IMR-90 (cell line): Measurements from ENCODE around the gene PGS1.

Experiments
- CEBPB ChIP-seq: IDR thresholded peaks from 2 replicates; pipeline ENCODE4 v1.6.1; 2012; ENCODE audit warnings: low read depth, low read length, improper control_type of control experiment
- FOS ChIP-seq: fragments of 150-350 bp; IDR thresholded peaks from 2 replicates; pipeline ENCODE4 v1.6.1; 2016; ENCODE audit warnings: low read depth, low read length
- MAZ ChIP-seq: IDR thresholded peaks from 2 replicates; pipeline ENCODE4 v1.6.1; 2012; ENCODE audit warnings: low read depth, mild to moderate bottlenecking, low read length, improper control_type of control experiment, moderate library complexity, borderline replicate concordance
- NFE2L2 ChIP-seq: fragments of 150-350 bp; IDR thresholded peaks from 2 replicates; pipeline ENCODE4 v1.6.1; 2016; ENCODE audit warnings: low read depth, mild to moderate bottlenecking, low read length
- POLR2A ChIP-seq: IDR thresholded peaks from 2 replicates; pipeline ENCODE4 v1.6.1; 2012; ENCODE audit warnings: mild to moderate bottlenecking, low read depth, low read length
- RAD21 ChIP-seq: IDR thresholded peaks from 2 replicates; pipeline ENCODE4 v1.6.1; 2012; ENCODE audit warnings: low read length, improper control_type of control experiment
- RFX5 ChIP-seq: IDR thresholded peaks from 2 replicates; pipeline ENCODE4 v1.8.0; 2012; ENCODE audit warnings: low read depth, mild to moderate bottlenecking, low read length, moderate library complexity
- USF2 ChIP-seq: fragments of 150-350 bp; IDR thresholded peaks from 2 replicates; pipeline ENCODE4 v1.6.1; 2017; ENCODE audit warnings: mild to moderate bottlenecking, antibody characterized with exemption, low read length, low read depth
- TF ChIP-seq, protein P1 (sequence below): conservative IDR thresholded peaks from 2 replicates; pipeline ENCODE4 v1.5.1; 2012; ENCODE audit warnings: mild to moderate bottlenecking, low read depth, low read length, improper control_type of control experiment
- TF ChIP-seq, protein P2 (sequence below): fragments of 150-350 bp; IDR thresholded peaks from 2 replicates; pipeline ENCODE4 v1.6.1; 2016; ENCODE audit warnings: low read depth, mild to moderate bottlenecking, low read length, moderate library complexity, borderline replicate concordance

DNA sequence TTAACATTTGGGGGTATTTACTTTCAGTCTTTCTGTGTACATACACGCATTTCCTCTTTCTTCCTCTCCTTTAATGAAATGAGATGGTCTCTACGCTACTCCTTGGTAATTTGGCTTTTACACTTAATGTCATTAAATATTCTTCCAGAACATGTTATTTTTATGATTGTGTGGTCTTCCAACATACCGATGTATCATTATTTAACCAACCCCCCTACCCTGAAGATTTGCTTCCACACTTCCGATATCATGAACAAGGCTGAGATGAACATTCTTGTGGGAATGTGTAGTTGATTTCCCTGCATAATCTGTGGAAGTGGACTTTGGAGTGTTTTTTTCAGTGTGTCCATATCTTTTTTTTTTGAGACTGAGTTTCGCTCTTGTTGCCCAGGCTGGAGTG is 2.3 kb upstream of the PGS1 start:
- TF ChIP-seq RAD21 (no peak), NFE2L2 (no peak), RFX5 (no peak), FOS (no peak), USF2 (no peak), MAZ (no peak), POLR2A (no peak; the same call in 1 of the 2 replicates), CEBPB (no peak)
- TF ChIP-seq, protein P1, sequence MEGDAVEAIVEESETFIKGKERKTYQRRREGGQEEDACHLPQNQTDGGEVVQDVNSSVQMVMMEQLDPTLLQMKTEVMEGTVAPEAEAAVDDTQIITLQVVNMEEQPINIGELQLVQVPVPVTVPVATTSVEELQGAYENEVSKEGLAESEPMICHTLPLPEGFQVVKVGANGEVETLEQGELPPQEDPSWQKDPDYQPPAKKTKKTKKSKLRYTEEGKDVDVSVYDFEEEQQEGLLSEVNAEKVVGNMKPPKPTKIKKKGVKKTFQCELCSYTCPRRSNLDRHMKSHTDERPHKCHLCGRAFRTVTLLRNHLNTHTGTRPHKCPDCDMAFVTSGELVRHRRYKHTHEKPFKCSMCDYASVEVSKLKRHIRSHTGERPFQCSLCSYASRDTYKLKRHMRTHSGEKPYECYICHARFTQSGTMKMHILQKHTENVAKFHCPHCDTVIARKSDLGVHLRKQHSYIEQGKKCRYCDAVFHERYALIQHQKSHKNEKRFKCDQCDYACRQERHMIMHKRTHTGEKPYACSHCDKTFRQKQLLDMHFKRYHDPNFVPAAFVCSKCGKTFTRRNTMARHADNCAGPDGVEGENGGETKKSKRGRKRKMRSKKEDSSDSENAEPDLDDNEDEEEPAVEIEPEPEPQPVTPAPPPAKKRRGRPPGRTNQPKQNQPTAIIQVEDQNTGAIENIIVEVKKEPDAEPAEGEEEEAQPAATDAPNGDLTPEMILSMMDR: no peak
- TF ChIP-seq, protein P2, sequence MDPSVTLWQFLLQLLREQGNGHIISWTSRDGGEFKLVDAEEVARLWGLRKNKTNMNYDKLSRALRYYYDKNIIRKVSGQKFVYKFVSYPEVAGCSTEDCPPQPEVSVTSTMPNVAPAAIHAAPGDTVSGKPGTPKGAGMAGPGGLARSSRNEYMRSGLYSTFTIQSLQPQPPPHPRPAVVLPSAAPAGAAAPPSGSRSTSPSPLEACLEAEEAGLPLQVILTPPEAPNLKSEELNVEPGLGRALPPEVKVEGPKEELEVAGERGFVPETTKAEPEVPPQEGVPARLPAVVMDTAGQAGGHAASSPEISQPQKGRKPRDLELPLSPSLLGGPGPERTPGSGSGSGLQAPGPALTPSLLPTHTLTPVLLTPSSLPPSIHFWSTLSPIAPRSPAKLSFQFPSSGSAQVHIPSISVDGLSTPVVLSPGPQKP: no peak
